GM12873 (cell line): ENCODE measurements around the gene PLSCR2.

Experiments used
- TF ChIP-seq, protein P1 (sequence below): IDR thresholded peaks from 2 replicates; pipeline ENCODE4 v1.5.1; 2012; ENCODE audit warnings: low read depth, mild to moderate bottlenecking, moderate library complexity, low read length, control low read depth; ENCODE audit not compliant: insufficient read depth; ENCODE audit errors: missing control alignments

The PLSCR2 gene

DNA sequence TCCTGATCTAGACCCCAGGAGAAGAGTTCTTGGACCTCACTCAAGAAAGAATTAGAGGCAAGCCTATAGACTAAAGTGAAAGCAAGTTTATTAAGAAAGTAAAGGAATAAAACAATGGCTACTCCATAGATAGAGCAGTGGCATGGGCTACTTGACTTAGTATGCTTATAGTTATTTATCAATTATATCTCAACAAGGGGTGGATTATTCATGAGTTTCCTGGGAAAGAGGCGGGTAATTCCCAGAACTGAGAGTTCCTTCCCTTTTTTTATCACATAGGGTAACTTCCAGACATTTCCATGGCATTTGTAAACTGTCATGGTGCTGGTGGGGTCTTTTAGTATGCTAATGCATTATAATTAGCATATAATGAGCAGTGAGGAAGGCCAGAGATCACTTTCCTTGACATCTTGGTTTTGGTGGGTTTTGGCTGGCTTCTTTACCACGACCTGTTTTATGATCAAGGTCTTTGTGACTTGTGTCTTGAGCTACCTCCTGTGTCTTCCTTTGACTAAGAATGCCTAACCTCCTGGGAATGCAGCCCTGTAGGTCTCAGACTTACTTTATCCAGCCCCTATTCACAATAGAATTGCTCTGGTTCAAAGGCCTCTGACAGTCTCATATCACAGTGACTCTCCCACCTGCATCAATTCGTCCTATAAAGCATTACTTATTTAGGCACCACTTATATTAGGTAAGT, 35.3 kb upstream of the PLSCR2 start:
- TF ChIP-seq, protein P1, sequence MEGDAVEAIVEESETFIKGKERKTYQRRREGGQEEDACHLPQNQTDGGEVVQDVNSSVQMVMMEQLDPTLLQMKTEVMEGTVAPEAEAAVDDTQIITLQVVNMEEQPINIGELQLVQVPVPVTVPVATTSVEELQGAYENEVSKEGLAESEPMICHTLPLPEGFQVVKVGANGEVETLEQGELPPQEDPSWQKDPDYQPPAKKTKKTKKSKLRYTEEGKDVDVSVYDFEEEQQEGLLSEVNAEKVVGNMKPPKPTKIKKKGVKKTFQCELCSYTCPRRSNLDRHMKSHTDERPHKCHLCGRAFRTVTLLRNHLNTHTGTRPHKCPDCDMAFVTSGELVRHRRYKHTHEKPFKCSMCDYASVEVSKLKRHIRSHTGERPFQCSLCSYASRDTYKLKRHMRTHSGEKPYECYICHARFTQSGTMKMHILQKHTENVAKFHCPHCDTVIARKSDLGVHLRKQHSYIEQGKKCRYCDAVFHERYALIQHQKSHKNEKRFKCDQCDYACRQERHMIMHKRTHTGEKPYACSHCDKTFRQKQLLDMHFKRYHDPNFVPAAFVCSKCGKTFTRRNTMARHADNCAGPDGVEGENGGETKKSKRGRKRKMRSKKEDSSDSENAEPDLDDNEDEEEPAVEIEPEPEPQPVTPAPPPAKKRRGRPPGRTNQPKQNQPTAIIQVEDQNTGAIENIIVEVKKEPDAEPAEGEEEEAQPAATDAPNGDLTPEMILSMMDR, result no peak

DNA sequence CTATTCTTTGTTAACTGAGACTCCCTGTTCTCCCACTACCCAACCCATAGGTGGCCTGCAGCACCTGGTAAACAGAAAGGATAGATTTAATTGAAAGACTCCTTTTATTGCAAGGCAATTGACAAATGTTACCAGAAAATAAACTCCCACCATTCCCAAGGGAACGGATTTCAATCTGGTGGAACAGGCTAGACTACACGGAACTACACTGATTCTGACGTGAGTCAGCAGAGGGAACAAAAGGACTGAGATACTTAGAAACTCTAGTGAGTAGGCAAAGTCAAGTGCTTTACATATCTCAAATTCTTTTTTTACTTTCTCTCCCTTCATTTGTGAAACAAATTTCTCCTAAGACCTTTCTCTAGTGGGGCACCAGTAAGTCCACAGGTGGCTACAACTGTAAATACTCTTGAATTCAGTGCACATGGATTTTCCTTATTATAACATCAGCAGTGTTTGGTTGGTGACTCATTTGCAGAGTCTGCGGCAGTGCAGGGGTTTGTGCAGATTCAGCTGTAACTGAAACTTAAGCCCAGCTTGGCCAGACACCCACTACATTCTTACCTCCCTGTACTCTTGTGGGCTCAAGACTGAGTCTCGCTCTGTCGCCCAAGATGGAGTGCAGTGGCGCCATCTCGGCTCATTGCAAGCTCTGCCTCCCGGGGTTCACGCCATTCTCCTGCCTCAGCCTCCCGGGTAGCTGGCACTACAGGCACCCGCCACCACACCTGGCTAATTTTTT, 34.3 kb upstream of the PLSCR2 start:
- TF ChIP-seq, protein P1, result no peak

DNA sequence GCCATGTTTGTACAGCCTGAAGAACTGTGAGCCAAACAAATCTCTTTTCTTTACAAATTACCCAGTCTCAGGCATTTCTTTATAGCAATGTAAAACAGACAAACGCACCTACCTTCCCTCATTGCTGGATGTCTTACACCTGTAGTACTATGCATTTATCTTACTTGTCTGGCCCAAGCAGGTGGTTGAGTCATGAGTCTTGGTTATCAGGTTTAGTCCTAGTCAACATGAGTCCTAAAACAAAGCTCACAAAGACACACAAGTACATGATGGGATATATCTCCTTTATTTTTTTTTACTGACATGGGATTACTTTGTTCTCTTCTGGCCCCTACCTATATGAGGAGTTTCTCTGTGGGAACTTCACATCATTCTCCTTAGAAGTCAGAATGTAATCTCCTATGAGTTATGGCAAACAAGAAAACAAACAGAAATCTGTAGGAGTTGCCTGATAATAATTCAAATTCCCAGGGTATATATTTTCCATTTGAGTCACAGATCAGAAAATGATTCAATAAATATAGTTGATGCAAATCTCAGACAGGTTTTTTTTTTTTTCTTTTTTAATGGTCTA, 33.6 kb upstream of the PLSCR2 start:
- TF ChIP-seq, protein P1, result no peak

DNA sequence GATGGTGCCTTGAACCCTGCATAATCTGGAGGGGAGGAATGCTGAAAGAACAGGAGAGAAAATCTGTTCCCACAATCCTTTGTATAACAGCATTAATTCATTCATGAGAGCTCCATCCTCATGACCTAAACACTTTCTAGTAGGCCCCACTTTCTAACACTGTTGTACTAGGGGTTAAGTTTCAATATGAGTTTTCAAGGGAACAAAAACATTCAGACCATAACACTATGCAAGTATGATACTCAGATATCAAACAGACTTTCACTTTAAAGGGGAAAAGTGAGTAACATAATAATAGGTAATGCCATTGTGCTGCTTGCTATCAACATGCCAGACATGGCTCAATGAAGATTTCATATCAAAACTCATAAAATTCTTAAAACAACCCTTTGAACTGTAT, 32.4 kb upstream of the PLSCR2 start:
- TF ChIP-seq, protein P1, result no peak

DNA sequence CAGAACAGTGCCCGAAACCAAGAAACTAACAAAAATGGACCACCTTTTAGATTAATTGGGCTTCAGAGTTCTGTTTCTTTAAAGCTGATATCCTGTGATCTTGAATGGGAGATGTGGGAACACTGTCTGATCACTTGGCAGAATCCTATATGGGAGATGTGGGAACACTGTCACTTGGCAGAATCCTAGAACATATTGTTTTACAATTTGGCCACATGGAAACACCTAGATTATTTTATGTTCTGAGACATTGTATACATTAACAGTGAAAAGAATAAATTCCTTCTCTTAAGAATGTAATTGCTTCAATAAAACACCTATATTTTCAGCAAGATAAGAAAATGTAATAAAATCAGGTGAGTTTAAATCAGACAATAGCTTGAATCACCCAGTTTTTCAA, 30.3 kb upstream of the PLSCR2 start:
- TF ChIP-seq, protein P1, result no peak

DNA sequence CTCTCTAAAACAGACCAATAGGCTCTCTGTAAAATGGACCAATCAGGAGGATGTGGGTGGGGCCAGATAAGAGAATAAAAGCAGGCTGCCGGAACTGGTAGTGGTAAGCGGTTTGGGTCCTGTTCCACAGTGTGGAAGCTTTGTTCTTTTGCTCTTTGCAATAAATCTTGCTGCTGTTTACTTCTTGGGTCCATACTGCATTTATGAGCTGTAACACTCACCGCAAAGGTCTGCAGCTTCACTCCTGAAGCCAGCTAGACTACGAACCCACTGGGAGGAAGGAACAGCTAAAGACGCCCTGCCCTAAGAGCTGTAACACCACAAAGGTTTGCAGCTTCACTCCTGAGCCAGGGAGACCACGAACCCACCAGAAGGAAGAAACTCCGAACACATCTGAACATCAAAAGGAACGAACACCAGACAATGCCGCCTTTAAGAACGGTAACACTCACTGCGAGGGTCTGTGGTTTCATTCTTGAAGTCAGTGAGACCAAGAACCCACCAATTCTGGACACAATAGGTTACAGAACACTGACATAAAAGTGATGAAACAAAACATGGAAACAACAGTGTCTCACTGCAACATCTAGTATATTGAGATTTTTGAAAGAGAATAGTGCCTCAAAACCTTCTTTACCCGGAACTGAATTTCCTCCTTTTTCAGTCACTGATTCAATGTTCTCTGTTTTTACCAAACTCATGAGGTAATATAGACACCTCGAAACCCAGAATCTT, 28.8 kb upstream of the PLSCR2 start:
- TF ChIP-seq, protein P1, result no peak

DNA sequence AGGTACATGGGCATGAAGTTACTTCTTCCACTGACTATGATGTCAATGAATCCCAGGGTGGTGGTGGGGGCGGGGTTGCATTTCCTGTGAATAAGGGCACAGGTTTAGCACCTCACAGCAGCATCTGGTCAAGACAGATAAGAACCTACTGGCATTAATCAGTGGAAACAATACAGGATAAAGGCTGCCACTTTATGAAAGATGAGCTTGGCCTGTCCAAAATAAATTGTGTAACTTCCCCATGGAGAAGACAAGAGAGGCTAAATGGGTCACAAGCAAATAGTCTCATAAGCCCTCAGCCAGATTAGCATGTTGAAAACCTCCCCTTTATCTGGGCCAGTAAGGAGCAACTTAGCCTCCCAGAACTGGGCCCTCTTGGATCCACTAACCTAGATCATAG, 27.4 kb upstream of the PLSCR2 start:
- TF ChIP-seq, protein P1, result no peak
